ENCODE results near the gene PIP5K1C.

The PIP5K1C gene

GRCh38 chr19:3622224-3622623, 78.0 kb downstream of the PIP5K1C start:
- peaks cover 4% of the 10 kb centered on the region for H3K36me3 Mint-ChIP-seq (ENCODE audit: low read depth)
- peak overlapping the region; percentile 39 to 72 (median 63) for H3K4me3 Mint-ChIP-seq
- no peak overlapping the region for H3K27ac Mint-ChIP-seq
- H3K27me3 Mint-ChIP-seq (ENCODE audit: low read depth), result no peaks in the 10 kb centered on the region
- peaks cover 21% of the 10 kb centered on the region for H3K4me1 Mint-ChIP-seq
- no peak for TF ChIP-seq CTCF (IDR thresholded peaks at IDR 0.05; ENCODE audit: unreplicated experiment in 3 of 3)
- no peaks in the 10 kb centered on the region for H3K9me3 Mint-ChIP-seq

GRCh38 chr19:3621689-3622088, 78.6 kb downstream of the PIP5K1C start:
- H3K27ac Mint-ChIP-seq, result no peak overlapping the region

GRCh38 chr19:3620817-3621547, 79.3 kb downstream of the PIP5K1C start:
- Mint-ChIP-seq H3K4me3 (no peak overlapping the region), H3K4me1 (peaks cover 10% of the 10 kb centered on the region), H3K27ac (no peak overlapping the region), H3K9me3 (no peaks in the 10 kb centered on the region), H3K27me3 (ENCODE audit: low read depth) (no peaks in the 10 kb centered on the region), H3K36me3 (ENCODE audit: low read depth) (peaks cover 4% of the 10 kb centered on the region)
- no peak for TF ChIP-seq CTCF (IDR thresholded peaks at IDR 0.05; ENCODE audit: unreplicated experiment in 3 of 3)

More at GRCh38 chr19:3621689-3622088, 78.6 kb downstream of the PIP5K1C start:
- Mint-ChIP-seq H3K4me1 (peaks cover 16% of the 10 kb centered on the region), H3K36me3 (ENCODE audit: low read depth) (peaks cover 4% of the 10 kb centered on the region), H3K27me3 (ENCODE audit: low read depth) (no peaks in the 10 kb centered on the region), H3K9me3 (no peaks in the 10 kb centered on the region), H3K4me3 (no peak overlapping the region)
- TF ChIP-seq CTCF (IDR thresholded peaks at IDR 0.05; ENCODE audit: unreplicated experiment in 3 of 3), result no peak

- H3K36me3 Mint-ChIP-seq (ENCODE audit: low read depth), result peaks cover 4% of the 10 kb centered on the region
- TF ChIP-seq CTCF (IDR thresholded peaks at IDR 0.05; ENCODE audit: unreplicated experiment in 3 of 3), result no peak
- H3K4me1 Mint-ChIP-seq, result peaks cover 7% of the 10 kb centered on the region
- no peaks in the 10 kb centered on the region for H3K9me3 Mint-ChIP-seq
- H3K27ac Mint-ChIP-seq, result no peak overlapping the region
- H3K4me3 Mint-ChIP-seq, result no peak overlapping the region
- no peaks in the 10 kb centered on the region for H3K27me3 Mint-ChIP-seq (ENCODE audit: low read depth)
Measured at GRCh38 chr19:3620145-3620816, 80.0 kb downstream of the PIP5K1C start.

- TF ChIP-seq CTCF (IDR thresholded peaks at IDR 0.05; ENCODE audit: unreplicated experiment in 3 of 3), result no peak
- H3K27ac Mint-ChIP-seq, result no peak overlapping the region
- peaks cover 7% of the 10 kb centered on the region for H3K4me1 Mint-ChIP-seq
- H3K36me3 Mint-ChIP-seq (ENCODE audit: low read depth), result peaks cover 4% of the 10 kb centered on the region
- H3K9me3 Mint-ChIP-seq, result no peaks in the 10 kb centered on the region
- no peak overlapping the region for H3K4me3 Mint-ChIP-seq
- H3K27me3 Mint-ChIP-seq (ENCODE audit: low read depth), result no peaks in the 10 kb centered on the region
Measured at GRCh38 chr19:3619631-3620012, 80.6 kb downstream of the PIP5K1C start.
